Stimulated activated CD4-positive, alpha-beta T cell treated with anti-CD3 and anti-CD28 coated beads, Interleukin-2, amount 100 ng/mL, for 24 hours (primary cell): ENCODE measurements around the gene TAS2R39.
A peak's percentile ranks its signal among the peaks of the same experiment; 100 is the strongest.
"Not testable (repeated sequence)": the region's sequence is repeated elsewhere in the genome, so short reads cannot be mapped to it uniquely, and the experiment has no call there.

Source experiments
- DNase-seq, 2 donors: peaks; one replicate each; pipeline ENCODE4 v3.0.0-alpha.2; 2020

Gene TAS2R39

DNA sequence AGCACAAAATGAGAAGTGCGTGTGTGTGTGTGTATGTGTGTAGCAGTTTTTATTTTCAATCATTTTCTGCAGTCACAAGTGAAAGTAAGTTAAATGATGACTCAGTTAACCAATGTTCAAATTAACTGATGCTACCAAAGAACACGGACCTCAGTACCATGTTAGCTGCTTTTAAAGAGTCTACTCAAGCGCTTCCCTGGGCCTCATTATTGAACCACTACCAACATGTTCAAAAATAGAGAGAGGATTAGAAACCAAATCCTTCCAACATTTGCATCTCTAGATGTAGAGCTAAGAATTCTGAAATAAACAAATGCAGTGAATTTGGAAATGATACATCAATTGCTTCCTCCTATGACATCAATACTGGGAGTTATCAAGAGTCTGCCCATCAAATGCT is at the start of gene TAS2R39:
Gene TAS2R39, plus strand, starts transcription at position 396 of the 400 bp plus-strand sequence. Its CDS starts 0 bp downstream, at position 396.
- no peak for DNase-seq

DNA sequence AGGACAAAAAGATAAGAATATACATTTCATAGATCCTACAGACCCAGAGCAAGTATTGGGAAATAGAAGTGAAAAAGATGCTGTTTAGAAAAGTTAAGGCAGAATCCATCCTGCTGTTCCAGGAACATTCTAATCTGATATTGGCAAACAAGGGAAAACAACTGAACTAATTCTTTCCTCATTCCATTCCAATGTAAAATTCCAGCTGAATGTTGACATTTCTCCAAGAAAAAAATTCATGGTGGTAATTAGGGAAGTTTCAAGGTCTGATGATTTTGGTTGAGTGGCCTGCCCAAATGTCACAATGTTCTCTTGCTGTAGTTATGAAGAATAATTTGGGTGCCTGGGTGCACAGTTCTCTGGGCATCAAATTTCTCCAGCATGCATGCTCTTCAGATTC is 36.1 kb upstream of the TAS2R39 start:
- DNase-seq, result no peak

DNA sequence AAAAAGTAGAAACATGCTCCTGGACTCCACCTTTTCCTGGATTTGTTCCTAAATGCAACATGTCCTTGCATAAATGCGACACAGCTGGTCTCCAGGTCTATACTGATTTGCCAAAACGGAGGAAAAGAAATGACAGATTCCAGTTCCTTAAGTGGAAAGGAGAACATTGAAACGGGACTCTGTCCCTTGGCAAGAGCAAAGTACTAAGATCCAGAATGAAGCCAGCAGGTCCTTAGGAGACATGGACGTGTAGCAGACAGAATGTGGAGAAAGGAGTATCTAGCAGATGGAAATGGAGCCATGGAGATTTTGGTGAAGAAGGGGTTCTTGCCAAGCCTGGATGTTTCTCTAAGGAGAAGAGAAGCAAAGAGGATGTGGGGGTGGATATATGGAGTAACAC is 35.2 kb upstream of the TAS2R39 start:
- DNase-seq, result no peak

DNA sequence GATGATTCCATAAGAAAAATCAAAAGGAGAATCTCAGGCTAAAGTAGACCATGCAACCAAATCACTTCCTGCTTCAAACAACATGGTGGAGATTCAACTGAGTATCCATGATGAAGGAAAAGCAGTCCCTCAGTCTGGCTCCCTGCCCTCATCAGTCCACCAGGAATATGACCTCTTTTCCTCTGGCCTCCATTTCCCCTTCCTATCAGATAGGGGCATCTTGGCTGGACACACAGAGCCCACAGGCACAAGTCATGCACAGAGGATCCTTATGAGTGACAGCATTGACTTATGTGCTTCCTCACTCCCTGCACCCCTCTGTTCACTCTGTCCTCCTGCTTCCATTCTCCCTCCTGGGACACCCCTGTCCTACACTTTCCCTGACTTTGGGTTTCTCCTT is 34.6 kb upstream of the TAS2R39 start:
- no peak for DNase-seq

DNA sequence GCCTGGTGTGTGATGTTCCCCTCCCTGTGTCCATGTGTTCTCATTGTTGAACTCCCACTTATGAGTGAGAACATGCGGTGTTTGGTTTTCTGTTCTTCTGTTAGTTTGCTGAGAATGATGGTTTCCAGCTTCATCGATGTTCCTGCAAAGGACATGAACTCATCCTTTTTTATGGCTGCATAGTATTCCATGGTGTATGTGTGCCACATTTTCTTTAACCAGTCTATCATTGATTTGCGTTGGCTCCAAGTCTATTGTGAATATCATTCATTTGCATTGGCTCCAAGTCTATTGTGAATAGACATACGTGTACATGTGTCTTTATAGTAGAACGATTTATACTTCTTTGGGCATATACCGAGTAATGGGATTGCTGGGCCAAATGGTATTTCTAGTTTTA is 32.5 kb upstream of the TAS2R39 start:
- DNase-seq, result not testable (repeated sequence)

DNA sequence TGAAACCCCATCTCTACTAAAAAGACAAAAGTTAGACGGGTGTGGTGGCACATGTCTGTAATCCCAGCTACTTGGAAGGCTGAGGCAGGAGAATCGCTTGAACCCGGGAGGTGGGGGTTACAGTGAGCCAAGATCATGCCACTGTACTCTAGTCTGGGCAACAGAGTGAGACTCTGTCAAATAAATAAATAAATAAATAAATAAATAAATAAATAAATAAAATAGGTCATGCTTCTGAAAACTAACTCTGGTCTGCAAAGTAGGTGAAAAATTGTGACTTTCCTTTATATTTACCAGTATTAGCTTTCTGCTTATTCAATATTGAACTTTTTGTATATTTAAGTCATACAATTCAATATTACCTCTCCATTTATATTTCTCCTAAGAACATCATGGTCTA is 24.6 kb upstream of the TAS2R39 start:
- not testable (repeated sequence) for DNase-seq

DNA sequence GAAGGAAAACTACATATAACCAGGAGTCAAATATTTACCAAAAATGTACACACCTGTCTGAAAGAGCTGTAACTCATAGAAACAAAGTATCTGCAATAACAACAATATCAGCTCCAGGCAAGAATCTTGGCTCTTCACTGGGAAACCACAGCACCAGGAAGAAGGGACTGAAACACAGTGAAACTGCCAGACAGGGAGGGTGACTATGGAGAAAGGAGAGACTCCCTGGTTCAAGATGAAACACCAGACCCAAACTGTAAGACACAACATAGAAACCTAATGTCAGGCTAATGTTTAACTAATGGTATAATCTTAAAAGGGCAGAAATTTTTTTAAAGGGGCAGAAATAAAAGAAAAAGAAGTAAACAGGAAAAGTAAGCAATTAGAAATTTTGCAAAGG is 11.5 kb upstream of the TAS2R39 start:
- DNase-seq, result no peak

DNA sequence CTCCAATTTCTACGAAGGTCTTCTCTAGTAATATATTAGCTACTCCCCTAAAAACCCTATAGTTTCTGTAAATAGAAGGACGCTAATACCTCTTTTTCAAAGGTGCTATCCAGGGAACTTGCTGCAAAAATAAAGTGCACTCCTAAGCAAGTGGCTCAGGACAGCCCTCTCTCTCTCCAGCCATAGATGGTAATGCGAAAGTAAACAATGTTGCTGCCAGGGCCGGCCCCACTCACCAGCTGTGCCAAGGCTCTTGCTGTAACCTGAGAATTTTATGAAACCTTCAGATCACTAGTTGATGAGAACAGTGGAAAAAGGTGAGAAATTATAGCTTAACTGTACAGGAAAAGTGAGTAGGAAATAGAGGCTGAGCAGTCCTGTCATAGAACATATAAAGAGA is 10.9 kb upstream of the TAS2R39 start:
- DNase-seq, result no peak

DNA sequence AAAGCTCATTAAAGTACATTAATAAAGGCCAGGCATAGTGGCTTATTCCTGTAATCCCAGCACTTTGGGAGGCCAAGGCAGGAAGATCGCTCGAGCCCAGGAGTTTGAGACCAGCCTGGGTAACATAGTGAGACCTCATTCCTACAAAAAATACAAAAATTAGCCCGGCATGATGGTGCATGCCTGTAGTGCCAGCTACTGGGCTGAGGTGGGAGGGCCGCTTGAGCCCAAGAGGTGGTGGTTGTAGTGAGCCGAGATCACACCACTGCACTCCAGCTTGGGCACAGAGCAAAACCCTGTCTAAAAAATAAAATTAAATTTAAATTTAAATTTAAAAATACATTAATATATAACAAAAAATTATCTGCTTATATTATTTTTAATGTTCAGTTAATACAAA is 7.1 kb upstream of the TAS2R39 start:
- DNase-seq, result no peak

DNA sequence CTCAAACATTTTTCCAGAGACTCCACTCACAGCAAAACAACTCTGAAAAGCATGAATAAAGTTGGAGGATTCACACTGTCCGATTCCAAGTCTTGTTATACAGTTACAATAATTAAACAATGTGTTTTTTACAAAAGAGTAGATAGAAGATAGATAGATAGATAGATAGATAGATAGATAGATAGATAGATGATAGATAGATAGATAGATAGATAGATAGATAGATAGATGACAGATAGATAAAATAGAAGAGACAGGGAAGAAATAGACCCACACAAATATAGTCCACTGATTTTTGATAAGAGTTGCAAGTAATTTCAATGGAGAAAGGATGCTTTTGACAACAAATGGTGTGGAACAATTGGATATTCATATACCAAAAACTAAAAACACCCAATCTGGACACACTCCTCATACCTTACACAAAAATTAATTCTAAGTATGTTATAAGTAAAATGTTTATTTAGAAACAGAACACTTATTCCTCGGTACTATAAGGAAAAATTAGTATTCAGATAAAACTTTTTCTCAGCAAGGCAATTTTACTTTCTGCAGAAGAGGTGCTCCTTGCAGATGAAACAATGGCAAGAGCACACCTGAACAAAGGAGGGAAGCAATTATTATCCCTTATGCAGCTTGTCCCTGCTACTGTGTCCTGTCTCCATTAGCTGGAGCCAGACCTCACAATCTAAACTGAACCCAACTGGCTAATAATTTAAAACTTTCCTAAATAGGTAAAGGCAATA is 5.7 kb upstream of the TAS2R39 start:
- no peak for DNase-seq

DNA sequence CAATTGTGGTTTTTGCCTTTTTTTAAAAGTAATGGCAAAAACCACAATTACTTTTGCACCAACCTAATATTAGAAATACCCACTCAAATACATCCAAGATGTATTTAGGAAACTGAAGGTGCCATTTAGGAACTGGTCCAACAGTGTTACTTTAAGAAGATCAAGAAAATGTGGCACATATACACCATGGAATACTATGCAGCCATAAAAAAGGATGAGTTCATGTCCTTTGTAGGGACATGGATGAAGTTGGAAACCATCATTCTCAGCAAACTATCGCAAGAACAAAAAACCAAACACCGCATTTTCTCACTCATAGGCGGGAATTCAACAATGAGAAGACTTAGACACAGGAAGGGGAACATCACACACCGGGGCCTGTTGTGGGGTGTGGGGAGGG is 2.4 kb upstream of the TAS2R39 start:
- not testable (repeated sequence) for DNase-seq

DNA sequence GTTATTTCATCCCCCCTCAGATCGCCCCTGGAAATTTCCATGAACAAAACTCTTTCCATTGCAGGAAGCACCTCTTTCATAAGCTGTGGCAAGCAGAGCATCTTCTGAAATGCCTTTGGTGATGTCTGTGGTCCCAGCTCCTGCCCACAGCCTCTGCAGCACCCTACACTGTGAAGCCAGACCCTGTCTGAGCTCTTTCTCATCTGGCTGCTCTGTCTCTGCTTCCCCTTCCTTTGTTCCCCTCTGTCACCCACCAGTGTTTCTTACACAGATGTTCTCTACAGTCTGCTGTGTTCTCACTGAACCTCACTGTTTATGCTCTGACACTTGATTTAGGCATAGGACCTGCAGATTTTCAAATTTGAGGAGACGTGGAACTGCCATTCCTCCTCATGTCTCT is 1.9 kb upstream of the TAS2R39 start:
- DNase-seq, result no peak

DNA sequence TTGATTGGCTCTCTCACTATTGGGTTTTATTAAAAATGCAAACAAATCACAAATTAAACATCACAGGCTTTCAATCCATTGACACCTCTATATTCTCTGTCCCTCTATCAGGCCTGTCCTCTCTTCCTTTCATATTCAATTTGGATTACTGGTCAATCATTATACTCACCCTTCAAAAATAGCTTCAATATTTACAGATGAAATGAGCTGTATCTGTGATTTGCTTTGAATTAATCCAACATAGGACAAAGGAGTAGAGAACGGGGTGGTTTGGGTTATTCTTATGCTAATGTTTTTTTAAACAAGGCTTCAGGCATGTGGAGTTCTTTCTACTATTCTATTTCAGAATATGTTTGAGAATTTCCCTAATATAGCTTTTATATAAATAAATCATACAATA is 2.3 kb downstream of the TAS2R39 start:
- no peak for DNase-seq

DNA sequence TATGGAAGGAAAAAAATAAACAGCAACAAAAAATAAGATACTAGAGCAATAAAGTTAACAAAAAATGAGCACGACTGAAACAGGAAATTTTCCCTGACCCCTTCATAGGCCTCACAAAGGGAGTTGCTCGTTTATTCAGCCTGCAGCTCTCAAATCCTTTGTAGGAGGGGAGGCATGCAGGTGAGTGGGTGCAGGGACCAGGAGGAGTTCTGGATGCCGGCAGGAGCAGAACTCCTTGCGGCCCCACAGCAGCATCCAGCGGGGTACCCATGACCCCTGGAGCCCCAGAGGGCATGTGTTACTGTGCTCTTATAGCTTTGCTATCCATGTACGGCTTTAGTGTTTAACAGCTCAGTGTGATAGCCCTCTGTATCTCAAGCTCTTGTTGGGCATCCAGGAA is 5.8 kb downstream of the TAS2R39 start:
- no peak for DNase-seq

DNA sequence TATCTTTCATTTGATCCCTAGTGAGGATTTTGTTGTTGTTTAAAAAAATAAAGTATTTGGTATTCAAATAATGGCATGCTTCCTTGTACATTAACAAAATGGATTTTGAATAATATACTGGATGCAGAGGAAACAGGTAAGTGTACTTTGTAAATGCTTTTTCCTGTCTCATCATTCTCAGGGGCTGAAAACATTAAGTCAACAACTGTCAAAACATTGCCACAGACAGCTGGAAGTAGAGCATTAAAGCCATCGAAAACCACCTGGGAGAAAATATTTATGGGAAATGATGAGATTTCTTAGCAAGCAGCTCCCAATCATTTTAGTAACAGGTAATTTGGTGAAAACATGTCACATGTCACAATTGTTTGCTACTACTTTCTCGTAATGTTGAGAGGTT is 10.7 kb downstream of the TAS2R39 start:
- DNase-seq, result no peak

DNA sequence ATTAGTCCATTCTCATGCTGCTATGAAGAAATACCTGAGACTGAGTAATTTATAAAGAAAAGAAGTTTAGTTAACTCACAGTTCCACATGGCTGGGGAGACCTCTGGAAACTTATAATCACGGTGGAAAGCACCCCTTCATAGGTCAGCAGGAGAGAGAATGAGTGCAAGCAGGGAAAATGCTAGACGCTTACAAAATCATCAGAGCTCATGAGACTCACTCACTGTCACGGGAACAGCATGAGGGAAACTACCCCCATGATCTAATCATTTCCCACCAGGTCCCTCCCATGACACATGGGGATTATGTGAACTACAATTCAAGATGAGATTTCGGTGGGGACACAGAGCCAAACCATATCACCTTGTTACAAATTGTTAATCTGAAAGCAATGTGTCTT is 15.8 kb downstream of the TAS2R39 start:
- no peak for DNase-seq

DNA sequence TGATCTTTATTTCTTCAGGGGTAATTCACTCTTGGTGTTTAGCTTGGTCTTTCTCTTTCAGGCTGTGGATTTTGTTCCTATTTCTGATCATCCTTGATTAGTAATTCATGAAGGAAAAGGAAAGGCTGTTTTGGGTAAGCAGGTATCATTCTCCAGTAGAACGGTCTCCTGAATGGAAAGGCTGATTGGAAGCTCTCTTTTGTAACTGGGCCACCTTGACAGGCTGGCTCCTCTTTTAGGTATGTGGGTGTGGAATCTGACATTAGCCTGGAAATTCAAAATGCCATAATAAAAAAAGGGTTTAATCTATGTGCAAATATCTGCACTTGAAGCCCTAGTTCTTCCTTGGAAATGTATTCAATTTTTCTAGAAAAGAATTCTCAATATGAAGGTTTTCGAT is 18.9 kb downstream of the TAS2R39 start:
- DNase-seq, result no peak

DNA sequence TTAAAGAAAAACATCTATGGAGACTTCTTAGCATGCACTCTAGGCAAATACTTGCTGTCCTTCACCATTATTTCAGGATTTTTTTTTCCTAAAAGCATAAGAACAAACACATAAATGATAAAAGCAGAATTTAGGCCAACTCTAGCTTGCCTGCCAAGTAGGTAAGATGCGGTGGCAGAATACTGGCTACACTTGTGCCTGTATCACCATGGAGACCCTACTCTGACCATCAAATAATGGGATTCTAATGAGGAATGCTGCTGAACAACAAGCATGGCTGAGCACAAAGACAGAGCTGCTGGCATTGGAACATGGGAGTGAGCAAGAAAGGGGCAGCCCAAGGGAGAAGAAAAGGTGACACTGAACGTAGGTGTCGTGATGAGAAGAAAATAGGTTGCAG is 20.2 kb downstream of the TAS2R39 start:
- no peak for DNase-seq

DNA sequence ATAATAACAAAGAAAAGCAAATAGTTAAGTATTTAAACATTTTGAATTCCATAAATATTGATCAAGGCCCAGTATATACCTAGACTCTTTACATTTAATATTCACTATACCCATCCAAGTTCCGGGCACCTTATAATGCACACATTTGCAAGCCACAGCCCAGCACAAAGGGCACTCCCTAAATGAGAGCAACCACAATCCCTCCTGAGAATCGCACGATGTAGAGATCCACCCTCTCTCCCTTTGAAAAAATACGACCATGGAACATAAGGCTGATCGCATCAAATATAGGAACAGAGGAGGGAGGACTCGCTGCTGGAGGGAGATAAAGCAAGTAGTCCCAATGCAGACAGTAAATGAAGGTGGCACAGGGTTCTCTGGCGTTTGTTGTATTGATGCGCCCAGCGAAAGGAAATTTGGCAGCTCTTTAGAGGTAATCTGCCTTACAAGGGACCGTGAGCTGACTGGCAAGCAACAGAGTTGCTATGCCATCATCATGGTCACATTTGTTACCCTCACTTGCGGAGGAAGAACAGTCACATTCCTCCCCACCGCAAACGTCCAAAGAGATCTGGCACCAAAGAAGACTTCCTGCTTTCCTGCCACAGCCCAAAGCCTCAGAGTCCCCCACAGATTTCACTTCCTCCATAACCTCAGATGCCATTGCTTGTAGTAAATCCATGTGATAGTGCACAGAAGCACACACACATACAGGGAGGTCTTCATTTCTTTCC is 22.5 kb downstream of the TAS2R39 start:
- peak in 1 of 2 donors; percentile 10 for DNase-seq

DNA sequence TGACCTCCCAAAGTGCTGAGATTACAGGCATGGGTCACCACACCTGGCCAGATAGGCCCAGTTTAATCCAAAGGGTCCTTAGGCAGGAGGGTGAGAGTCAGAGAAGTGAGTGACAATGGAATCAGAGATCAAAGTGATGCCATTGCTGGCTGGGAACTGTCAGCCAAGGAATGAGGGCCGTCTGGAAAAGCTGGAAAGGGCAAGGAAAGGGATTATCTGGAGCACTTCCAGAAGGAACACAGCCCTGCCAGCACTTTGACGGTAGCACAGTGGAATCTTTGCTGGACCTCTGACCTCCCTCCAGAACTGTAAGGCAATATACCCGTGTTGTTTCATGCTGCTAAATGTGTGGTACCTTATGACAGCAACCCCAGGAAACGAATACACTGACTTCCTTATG is 27.3 kb downstream of the TAS2R39 start:
- DNase-seq, result no peak

DNA sequence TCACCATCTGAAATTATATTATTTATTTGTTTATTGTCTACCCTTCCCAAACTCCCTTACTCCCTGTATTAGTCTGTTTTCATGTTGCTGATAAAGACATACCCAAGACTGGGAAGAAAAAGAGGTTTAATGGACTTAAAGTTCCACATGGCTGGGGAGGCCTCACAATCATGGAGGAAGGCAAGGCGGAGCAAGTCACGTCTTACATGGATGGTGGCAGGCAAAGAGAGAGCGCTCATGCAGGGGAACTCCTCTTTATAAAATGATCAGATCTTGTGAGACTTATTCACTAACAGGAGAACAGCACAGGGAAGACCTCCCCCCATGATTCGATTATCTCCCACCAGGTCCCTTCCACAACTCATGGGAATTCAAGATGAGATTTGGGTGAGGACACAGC is 30.3 kb downstream of the TAS2R39 start:
- not testable (repeated sequence) for DNase-seq

DNA sequence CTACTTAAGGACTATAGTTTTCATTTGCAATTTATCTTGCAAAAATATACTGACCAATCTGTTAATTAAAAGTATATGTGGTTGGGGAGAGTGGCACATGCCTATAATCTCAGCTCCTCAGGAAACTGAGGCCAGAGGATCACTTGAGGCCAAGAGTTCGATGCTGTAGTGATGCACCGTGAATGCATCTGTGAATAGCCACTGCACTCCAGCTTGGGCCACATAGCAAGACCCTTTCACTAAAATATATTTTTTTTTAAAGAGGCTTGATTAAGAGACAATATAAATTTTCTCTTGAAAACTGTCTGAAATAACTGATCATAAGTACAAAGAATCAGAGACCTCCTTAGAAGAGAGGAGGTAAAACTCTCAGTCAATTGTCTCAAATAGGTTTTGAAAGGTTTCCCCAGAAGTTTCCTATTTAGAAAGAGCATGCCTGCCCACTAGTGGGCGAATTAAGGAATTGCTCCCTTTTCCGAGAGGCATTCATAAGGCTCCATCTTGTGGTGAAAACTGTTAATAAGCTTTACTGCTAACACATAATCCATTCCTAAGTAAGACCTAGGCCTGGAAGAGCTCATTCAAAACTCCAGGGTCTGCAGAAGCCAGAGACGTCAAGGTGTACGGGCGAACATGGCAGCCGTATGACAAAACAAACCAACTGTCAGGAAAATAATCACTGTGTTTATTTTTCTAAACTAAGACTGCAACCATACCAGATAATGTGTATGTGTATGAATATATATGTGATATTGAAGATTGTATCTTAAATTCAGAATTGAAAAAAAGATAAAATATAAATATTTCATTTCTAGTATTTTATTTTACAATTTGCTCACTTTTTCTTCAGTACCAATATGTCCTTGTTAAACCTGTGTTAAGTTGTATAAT is 31.8 kb downstream of the TAS2R39 start:
- DNase-seq, result peak; percentile 55 to 67

DNA sequence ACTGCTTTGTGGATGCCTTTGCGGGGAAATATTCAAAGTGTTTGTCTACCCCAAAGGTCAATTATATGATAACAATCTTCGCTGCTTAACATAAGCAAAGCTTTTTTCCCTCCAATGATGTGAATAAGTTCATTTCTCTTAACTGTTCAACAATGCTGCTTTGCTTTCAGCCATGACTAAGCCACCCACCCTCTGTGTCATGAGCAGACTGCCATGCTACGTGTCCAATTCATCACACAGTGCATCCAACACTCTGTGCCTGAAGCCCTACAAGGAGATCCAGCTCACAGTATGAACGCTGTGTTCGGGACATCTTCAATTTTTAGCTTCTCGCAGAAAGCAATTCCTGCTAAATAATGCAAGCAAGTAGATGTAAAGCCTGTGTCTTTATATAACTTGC is 32.9 kb downstream of the TAS2R39 start:
- no peak for DNase-seq

DNA sequence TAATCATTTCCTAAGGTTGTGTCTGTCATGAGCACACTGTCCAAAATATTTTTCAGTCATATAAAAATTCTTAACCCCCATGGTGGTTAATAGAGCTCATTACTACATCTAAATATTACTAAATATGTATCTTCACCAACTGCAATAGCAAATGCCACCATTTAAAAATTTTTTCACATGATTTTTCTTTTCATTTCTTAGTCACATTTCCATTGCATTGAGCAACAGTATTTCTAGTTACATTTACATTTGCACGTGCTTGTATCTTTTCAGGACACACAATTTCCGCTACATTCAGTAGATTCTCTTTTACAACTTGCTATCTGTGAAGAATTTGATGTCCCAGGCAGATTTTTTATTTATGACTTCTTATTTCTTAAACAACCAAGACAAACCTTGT is 33.5 kb downstream of the TAS2R39 start:
- no peak for DNase-seq
